TTC549 (cell line): Measurements from ENCODE around the gene E2F1.
"Not testable (repeated sequence)": the region's sequence is repeated elsewhere in the genome, so short reads cannot be mapped to it uniquely, and the experiment has no call there.

Experiments used
- FAIRE-seq: peaks from 2 replicates; lab custom pipeline; 2012; peaks lifted over from hg19 to GRCh38; lab: Jason Lieb, UNC

E2F1 gene

GRCh38 chr20:33657704-33658095 lies 28.5 kb downstream of the E2F1 start:
- FAIRE-seq: no peak

GRCh38 chr20:33656783-33657703 lies 29.1 kb downstream of the E2F1 start:
- FAIRE-seq: no peak

GRCh38 chr20:33656010-33656782 lies 30.0 kb downstream of the E2F1 start:
- FAIRE-seq: no peak

GRCh38 chr20:33655164-33655563 lies 31.0 kb downstream of the E2F1 start:
- FAIRE-seq: no peak

GRCh38 chr20:33654680-33655161 lies 31.5 kb downstream of the E2F1 start:
- FAIRE-seq: no peak

- FAIRE-seq: no peak
These were observed 32.1 kb downstream of the E2F1 start for GRCh38 chr20:33653900-33654596.

GRCh38 chr20:33653218-33653899 lies 32.8 kb downstream of the E2F1 start:
- no peak for FAIRE-seq

- FAIRE-seq: no peak
These were observed 34.6 kb downstream of the E2F1 start for GRCh38 chr20:33651562-33652048.

GRCh38 chr20:33650753-33651561 lies 35.2 kb downstream of the E2F1 start:
- no peak for FAIRE-seq

GRCh38 chr20:33650111-33650752 lies 36.0 kb downstream of the E2F1 start:
- FAIRE-seq: no peak

GRCh38 chr20:33649201-33649681 lies 36.9 kb downstream of the E2F1 start:
- FAIRE-seq: no peak

GRCh38 chr20:33648396-33649004 lies 37.7 kb downstream of the E2F1 start:
- no peak for FAIRE-seq

- FAIRE-seq: no peak
These were observed 38.4 kb downstream of the E2F1 start for GRCh38 chr20:33647603-33648395.

GRCh38 chr20:33646959-33647602 lies 39.1 kb downstream of the E2F1 start:
- FAIRE-seq: not testable (repeated sequence)

- no peak for FAIRE-seq
These were observed 40.0 kb downstream of the E2F1 start for GRCh38 chr20:33646191-33646590.

GRCh38 chr20:33645396-33645795 lies 40.8 kb downstream of the E2F1 start:
- FAIRE-seq: no peak

GRCh38 chr20:33645072-33645358 lies 41.2 kb downstream of the E2F1 start:
- no peak for FAIRE-seq

GRCh38 chr20:33644313-33645071 lies 41.7 kb downstream of the E2F1 start:
- no peak for FAIRE-seq
